ENCODE data around the gene STX16. TPM values are rescaled to one million over a fixed set of nuclear protein-coding genes. Genes with fewer than 3 reads are reported as not detected.

Gene STX16
- total RNA-seq, 4 donors from 2014 or later = 29.6 to 49.2 (median 32.8) TPM

DNA sequence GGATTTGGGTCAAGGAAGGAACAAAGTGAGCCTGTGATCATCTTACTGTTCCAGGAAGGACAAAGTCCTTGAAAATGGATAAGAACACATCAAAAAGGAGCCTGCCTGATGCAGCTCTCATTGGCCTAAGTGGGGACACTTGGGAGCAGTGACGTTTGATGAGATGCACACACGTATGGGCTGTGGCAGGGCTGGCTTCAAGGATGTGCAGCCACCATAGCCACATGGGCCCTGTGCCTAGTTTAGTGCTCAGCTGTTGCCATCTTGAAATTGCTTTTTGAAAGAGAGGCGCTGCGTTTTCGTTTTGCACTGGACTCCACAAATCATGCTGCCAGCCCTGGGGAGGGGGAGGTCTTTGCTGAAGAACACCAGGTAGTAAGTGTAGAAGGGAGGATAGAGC is 34.9 kb downstream of the STX16 start:
- H3K9me3 ChIP-seq = no peaks in the 10 kb centered on the region
- 85 to 93% methylated on average over 2 to 5 of the region's 5 CpGs for WGBS, 2 donors
- no peak for DNase-seq
- no peaks in the 10 kb centered on the region for H3K27me3 ChIP-seq
- peaks cover 0 to 23% (median 7%) of the 10 kb centered on the region in 3 donors for H3K4me1 ChIP-seq
- no peak overlapping the region for H3K27ac ChIP-seq
- H3K36me3 ChIP-seq = peaks cover 0 to 8% (median 0%) of the 10 kb centered on the region in 3 donors
- no peak overlapping the region for H3K4me3 ChIP-seq
- intact Hi-C loops (cut with DNase I) = no loop called here
- TF ChIP-seq POLR2A (IDR thresholded peaks at IDR 0.05) = no peak
- no peak for TF ChIP-seq CTCF (IDR thresholded peaks at IDR 0.05)

DNA sequence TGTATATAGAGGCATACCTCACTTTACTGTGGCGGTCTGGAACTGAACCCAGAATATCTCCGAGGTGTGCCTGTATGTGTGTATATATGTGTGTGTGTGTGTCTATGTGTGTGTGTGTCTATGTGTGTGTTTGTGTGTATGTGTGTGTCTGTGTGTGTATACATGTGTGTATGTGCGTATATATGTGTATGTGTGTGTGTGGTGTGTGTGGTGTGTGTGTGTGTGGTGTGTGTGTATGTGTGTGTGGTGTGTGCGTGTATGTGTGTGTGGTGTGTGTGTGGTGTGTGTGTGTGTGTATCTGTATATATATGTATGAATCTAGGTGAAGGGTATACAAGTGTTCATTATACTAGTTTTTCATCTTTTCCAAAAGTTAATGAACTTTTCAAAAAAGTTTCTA is 37.3 kb downstream of the STX16 start:
- no peak overlapping the region for H3K4me3 ChIP-seq
- H3K36me3 ChIP-seq = peaks cover 0 to 6% (median 0%) of the 10 kb centered on the region in 3 donors
- no peaks in the 10 kb centered on the region for H3K27me3 ChIP-seq
- no peak for TF ChIP-seq POLR2A (IDR thresholded peaks at IDR 0.05)
- no peak for TF ChIP-seq CTCF (IDR thresholded peaks at IDR 0.05)
- H3K9me3 ChIP-seq = no peaks in the 10 kb centered on the region
- WGBS, 2 donors = 86 to 91% methylated on average over 4 of the region's 4 CpGs
- DNase-seq = no peak
- H3K27ac ChIP-seq = no peak overlapping the region
- peaks cover 9 to 41% (median 21%) of the 10 kb centered on the region in 3 donors for H3K4me1 ChIP-seq
- intact Hi-C loops (cut with DNase I) = no loop called here

DNA sequence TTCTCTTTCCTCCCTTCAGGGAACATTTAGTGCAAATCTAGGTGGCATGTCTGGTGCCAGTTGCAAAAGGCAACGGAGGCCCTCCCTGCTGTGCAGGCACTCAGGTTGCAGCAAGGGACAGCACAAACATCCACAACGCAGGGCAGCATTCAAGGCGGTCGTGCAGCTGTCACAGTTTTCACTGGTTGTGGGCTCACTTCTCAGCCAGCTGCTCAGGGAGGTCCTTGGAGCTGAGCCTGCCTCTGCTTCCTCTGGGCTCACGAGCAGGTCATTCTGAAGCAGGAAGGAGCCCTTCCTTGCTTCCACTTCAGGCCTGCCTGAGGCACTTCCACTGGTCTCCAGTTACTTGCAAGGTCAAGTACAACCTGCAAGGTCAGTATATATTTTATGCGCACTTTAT is 37.8 kb downstream of the STX16 start:
- Histone ChIP-seq H3K4me1 (peaks cover 13 to 46% (median 25%) of the 10 kb centered on the region in 3 donors), H3K4me3 (no peak overlapping the region), H3K27ac (no peak overlapping the region), H3K36me3 (peaks cover 0 to 6% (median 0%) of the 10 kb centered on the region in 3 donors), H3K9me3 (no peaks in the 10 kb centered on the region), H3K27me3 (no peaks in the 10 kb centered on the region)
- TF ChIP-seq POLR2A (IDR thresholded peaks at IDR 0.05) (no peak), CTCF (IDR thresholded peaks at IDR 0.05) (no peak)
- no peak for DNase-seq
- WGBS, 2 donors = 61 to 76% methylated on average over 2 to 6 of the region's 6 CpGs
- intact Hi-C loops (cut with DNase I) = no loop called here

DNA sequence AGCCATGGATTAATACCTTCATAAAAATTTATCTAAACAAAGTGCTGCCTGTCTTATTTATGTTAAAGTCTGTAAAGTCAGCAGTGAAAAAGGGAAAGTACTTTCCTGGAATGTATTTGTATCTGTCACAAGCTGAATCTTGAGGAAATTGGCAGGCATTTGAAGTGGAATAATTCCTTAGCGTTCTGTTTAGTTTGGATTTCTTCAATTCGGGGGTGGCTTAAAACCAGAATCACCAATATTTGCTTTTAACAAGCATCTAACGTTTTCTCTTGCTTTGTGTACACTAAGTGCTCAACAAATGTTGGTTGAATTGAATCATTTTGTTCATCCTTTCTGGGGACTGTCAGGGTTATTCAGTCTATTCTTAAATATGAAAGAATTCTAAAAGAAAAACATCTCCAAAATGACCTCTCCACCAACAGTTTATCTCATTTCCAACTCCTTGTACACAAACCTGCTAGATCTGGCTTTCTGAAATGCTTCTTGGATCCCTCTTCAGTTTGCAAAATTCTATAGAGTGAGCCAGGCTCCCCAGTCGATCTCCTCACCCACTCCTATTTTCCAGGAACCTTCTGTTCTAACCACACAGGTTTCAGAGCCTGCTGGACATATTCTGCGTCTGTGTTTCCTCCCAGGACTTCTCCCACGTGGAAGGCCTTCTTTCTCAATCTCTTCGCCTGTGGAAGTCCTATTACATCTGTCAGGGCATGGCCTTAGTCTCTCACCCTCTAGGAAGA is 39.5 kb downstream of the STX16 start:
- no peak for DNase-seq
- 16 to 24% methylated on average over 7 of the region's 7 CpGs for WGBS, 2 donors
- intact Hi-C loops (cut with DNase I) = no loop called here
- H3K27me3 ChIP-seq = no peaks in the 10 kb centered on the region
- H3K36me3 ChIP-seq = peaks cover 0 to 11% (median 3%) of the 10 kb centered on the region in 3 donors
- TF ChIP-seq POLR2A (IDR thresholded peaks at IDR 0.05) (no peak), CTCF (IDR thresholded peaks at IDR 0.05) (no peak)
- H3K4me3 ChIP-seq = no peak overlapping the region
- H3K9me3 ChIP-seq = no peaks in the 10 kb centered on the region
- peaks cover 21 to 55% (median 35%) of the 10 kb centered on the region in 3 donors for H3K4me1 ChIP-seq
- H3K27ac ChIP-seq = peak overlapping the region; percentile 50 to 92 (median 84)

DNA sequence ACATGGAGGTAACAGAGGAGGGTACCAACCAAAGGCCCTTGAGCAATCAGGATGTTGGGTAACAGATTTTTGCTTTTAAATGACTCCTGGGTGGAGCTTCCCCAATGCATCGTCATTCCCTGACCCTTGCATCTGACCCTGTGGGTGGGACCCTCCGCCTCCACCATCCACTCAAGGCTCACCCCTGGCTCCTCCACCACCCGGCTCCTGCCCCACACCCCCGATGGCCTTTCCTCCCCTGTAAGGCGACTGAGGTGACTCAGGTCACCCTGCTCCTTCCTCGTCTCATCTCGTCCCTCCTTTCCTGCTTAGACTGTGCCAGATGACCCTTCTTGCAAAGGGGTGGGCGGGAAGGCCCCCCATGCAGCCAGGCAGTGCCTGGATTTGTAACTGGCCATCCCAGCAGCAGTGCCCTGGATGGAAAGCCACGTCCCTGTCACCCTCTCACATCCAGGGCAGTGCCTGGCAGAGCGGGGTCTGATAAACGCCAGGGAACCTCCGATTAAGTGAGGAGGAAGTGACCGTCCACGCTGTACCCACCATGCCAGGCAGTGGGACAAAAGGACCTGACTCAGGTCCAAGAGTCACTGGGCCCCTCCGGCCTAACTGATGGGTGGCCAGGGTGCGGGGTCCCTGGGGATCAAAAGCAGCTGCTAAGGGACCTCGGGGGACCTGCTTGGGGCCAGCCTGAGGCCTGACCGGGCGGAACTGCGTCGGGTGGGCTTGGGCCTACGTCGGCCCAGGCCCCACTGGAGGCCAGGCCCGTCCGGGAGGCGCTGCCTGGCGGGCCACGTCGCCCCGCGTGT is 40.9 kb downstream of the STX16 start:
- Histone ChIP-seq H3K9me3 (no peaks in the 10 kb centered on the region), H3K36me3 (peaks cover 0 to 25% (median 4%) of the 10 kb centered on the region in 3 donors), H3K4me1 (peaks cover 21 to 55% (median 35%) of the 10 kb centered on the region in 3 donors), H3K27ac (peak overlapping the region; percentile 89 to 97 (median 93)), H3K27me3 (no peaks in the 10 kb centered on the region), H3K4me3 (peak overlapping the region in 2 of 4 donors; percentile 60 to 81)
- 52 to 64% methylated on average over 8 to 17 of the region's 31 CpGs for WGBS, 2 donors
- intact Hi-C loops (cut with DNase I) = no loop called here
- no peak for TF ChIP-seq POLR2A (IDR thresholded peaks at IDR 0.05)
- TF ChIP-seq CTCF (IDR thresholded peaks at IDR 0.05) = no peak
- no peak for DNase-seq

Measured in esophagus squamous epithelium (tissue), 5 donors.